Hippocampal formation (tissue), 2 donors: ENCODE results near the gene HJV.
A peak's percentile ranks its signal among the peaks of the same experiment; 100 is the strongest.

ENCODE experiments used
- DNase-seq, 2 donors: peaks; one replicate each; lab custom pipeline; 2025; lab: John Stamatoyannopoulos, UW

The HJV gene

GRCh38 chr1:146022403-146023127, 1.0 kb upstream of the HJV start:
- DNase-seq = no peak

GRCh38 chr1:146021050-146021445, 487 bp downstream of the HJV start:
- DNase-seq = no peak

DNA sequence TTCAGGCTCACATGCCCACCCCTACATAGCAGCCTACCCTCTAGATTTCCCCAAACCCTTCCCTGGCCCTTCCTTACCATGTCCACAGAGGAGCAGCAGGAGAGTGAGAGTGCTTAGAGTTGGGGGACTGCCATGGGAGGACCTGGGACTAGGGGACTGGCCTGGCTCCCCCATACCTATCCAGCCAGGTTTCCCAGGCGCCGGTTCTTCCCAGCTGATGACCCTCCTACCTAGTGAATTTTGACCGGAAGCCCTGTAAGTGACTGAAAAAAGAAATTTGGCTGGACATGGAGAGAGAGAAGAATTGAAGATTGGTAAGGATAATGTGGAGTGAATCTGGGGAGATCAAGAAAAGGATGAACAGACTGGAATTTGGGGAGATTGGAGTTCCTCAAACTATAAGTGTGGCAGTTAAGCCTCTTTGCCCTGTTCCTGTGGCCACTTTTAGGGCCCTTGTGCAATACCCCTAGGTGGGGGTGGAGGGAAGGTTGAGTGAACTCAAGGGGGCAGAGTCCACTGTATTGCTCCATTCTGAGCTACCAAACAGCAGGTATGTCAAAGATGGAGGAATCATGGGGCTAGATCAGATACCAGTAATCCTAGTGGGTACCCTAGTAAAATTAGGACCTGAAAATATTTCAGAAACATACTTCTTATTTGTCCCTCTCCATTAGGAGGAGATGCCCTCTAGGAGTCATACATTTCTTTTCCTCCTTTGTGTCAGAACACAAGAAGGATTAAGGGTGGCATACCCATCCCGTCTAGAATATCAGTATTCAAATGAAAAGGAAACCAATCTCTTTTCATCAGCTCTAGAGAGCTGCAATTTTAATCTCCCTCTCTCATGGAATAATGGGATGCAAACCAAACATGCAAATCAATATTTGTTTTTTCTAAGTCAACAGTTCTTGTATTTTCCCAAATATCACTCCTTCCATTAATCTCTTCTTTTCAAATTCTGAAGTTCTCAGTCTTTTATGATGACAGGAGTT, 1.2 kb downstream of the HJV start:
- DNase-seq = no peak

DNA sequence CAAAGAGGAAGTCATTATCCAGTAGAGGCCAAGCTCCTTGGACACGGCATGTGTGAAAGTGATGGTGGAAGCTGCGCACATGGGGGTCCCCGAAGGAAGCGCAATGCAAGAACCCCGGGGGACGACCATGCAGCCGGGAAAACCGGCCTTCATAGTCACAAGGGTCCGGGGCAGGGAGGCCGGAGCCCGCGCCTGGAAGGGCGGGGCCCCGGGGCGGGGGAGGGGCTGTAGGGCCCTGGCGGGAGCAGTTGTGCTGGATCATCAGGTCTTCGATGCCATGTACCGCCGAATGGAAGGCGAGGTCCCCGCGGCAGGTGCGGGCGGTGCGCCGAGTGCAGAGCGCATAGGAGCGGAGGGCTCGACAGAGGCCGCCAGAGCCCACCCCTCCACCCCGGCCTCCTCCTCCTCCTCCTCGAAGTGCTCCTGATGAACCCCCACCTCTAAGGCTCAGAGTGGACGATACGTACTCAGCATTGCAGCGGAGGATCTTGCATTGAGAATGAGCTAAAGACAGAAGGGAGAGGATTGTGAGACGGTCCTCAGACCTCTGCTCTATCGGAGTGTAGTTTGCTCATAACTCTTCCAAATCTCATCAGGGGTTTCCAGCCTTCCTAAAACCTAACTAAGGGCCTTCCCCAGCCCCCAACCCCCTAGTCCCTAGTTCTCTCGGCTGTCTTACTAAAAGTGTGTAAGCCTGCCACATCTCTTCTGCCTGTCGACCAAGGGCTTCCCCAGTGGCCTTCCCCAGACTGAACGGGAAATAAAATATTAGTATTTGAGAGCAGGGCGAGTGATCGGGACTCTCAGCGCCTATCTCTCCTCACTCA, 2.1 kb downstream of the HJV start:
- no peak for DNase-seq

DNA sequence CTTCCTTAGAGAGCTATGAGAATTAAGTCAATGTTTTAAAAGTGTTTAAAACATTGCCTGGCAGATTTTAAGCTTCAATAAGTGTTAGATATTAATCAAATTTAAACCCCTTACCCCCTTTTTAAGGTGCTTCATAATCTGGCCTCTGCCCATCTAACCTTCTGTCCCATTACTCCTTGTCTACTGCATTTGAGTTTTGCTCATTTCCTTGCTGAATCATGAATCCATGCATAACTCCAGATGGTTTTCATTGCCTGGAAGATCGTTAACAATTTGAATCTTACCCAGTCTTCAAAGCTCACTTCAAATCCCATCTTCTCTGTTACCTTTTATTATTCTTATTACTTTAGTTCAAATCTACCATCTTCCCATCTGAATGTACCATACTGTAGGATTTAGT, 4.6 kb downstream of the HJV start:
- DNase-seq = no peak

DNA sequence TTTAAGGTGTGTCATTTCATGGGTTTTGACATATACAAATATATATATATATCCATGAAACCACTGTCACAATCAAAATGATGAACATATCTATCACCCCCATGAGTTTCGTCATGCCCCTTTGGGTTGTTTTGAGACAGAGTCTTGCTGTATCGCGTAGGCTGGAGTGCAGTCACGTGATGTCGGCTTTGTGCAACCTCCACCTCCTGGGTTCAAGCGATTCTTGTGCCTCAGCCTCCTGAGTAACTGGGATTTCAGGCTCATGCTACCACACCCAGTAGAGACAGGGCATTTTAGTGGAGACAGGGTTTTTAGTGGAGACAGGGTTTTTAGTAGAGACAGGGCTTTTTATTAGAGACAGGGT, 8.0 kb downstream of the HJV start:
- DNase-seq = no peak

GRCh38 chr1:146012703-146013558, 8.6 kb downstream of the HJV start:
- DNase-seq = peak; percentile 15 to 64

DNA sequence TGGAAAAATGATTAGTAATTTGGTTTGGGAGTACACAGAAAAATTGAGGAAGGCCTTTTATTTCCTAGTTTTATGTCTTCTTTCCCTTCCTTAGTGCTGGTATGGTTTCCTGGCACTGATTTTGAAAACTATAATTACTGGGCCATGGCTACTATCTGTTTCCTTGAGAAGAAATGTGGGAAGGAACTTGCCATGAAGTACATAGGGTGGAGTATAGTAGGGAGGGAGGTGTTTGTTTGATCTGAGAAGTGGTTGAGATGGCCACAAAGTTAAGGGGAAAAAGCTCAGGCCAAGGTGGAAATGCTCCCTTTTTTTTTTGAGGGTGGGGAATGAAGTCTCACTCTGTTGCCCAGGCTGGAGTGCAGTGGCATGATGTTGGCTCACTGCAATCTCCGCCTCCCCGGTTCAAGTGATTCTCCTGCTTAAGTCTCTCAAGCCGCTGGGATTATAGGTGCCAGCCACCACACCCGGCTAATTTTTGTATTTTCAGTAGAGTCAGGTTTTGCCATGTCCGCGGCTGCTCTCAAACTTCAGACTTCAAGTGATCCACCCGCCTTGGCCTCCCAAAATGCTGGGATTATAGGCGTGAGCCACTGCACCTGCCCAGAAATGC, 11.3 kb downstream of the HJV start:
- DNase-seq = no peak

DNA sequence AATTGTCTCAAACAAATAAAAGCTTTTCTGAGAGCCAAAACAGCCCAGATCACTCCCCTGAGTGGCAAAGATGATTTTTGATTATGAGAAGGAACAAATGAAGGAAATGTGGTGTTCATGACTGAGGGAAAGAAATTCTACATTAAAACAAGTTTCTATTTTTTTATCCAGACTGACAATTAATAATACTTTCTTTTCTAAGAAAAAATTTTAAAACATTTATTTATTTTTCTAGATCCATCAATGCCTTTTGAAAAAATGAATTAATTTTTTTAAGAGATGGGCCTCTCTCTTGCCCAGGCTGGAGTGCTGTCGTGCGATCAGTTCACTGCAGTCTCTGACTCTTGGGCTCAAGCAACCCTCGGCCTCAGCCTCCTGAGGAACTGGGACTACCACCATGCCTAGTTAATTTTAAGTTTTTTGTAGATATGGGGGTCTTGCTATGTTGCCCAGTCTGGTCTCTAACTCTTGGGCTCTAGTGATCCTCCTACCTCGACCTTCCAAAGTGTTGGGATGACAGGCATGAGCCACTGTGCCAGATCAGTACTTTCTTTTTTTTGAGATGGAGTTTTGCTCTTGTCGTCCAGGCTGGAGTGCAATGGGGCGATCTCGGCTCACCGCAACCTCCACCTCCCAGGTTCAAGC, 13.9 kb downstream of the HJV start:
- no peak for DNase-seq

GRCh38 chr1:146001709-146002108, 19.8 kb downstream of the HJV start:
- DNase-seq = no peak

DNA sequence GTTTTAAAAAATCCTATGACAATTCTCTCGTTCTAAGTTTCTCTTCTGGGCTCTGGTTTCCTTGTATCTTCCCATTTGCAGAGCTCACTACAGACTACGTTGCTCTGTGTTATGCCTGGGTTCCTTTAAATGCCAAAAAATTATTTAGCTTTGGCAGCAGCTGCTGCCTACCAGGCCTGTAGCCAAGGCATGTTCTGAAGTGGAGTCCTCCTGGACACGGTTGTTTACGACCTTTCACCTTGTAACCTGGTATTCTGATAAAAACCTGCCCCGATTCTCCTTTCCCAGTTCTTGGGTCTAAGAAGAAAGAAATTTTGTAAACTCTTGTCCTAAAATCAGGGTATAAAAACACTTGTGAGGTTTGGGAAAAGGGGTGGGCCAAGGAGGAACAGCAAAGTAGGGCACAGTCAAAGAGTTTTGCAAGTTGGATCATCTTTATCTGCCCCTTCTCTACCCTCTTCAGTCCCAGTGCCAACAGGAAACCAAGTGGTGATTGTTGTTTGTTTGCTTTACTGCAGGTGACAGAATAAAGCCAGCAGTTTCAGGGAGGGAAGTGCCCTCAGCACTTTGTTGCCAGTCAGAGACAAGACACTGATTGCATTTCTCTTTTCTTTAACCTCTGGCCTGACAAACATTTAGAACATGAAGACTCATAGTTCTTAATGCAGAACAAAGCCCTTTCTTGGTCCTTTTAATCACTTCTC, 22.1 kb downstream of the HJV start:
- no peak for DNase-seq

DNA sequence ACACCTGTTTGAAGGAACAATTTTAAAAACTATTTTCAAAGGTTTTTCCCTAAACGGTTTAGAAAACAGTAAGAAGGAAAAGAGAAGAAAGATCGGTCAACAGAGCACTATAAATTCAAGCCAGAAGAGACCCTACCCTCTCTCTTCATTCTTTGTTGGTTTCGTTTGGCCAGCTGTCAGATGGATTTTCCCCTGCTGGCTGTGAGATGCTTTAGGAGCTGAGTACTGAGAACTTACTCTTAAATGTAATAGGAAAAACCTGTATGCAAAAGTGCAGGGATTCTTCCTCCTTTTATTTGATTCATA, 23.9 kb downstream of the HJV start:
- DNase-seq = no peak

DNA sequence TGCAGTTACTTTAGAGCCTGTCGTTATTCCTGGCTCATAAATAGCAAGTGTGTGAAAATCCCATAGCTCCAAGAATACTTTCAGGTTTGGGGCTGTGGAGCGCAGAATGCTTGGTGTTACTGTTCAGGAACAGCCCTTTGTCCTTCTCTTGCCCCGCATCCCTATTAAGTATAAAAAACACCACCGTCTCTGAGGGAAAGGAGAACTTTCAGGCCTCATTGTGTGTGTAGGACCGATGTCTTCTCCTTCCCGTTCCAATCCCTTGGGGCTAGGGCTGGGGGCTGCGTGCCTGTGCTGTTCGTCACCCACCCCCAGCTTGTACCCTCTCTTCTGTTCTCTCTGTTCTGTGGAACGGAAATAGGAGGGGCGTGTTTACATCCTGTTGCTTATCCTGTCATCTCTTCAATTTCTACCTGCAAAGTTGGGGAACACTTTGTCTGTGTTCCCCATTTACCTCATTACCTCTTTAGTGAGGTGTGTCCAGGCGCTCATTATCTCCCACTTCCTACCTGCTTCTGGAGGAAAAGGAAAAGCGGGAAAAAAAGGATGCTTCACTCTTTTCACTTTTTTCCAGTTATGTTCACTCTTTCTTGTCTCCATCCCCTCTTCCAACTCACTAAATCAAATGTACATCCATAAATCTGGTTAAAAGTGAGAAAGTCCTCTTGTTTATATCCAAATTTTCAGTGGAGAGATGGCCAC, 24.4 kb downstream of the HJV start:
- peak in 1 of 2 donors; percentile 69 for DNase-seq

DNA sequence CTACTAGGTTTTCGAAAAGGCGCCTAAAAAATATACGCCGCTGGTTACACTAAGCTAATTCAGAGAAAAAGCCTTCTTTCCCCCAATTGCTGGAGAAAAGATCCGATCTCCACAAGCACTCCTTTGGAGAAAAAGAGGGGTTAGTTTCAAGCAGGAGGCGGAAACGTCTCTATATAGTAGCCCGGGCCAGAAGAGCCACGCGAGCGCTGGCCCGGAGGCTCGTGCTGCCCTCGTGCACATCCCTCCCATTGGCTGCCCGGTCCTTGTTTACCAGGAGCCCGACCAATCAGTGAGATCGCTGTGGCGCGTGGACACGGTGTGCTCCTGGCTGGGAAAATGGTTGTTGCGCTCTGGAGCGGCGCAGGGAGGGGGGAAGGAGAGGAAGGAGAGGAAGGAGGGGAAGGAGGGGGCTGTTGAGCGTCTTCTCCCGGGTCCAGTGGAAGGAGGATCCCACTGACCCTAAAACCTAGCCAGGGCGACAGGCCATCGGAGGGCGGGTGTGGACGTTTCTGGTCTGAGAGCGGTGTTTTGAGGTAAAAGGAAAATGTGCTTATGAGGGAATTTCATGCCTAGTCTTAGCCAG, 25.0 kb downstream of the HJV start, which contains the start of gene TXNIP:
Gene TXNIP, minus strand, starts transcription at position 147 of the 583 bp plus-strand sequence. CDS start 313 bp downstream, outside the sequence.
- peak; percentile 99 to 100 for DNase-seq

- DNase-seq = no peak
These were observed 25.5 kb downstream of the HJV start for GRCh38 chr1:145995964-145996432.

GRCh38 chr1:145995148-145995881, 26.2 kb downstream of the HJV start:
- DNase-seq = no peak

- DNase-seq = no peak
These were observed 27.0 kb downstream of the HJV start for GRCh38 chr1:145994391-145995120.
